Measurements from ENCODE around the gene IQGAP3. TPM values are rescaled to one million over a fixed set of nuclear protein-coding genes. Genes with fewer than 3 reads are reported as not detected.

IQGAP3 gene
- total and polyA plus RNA-seq, 2 of the 4 experiments (the other 2 are of a cell fraction), result 12.5 to 13.6 TPM

GRCh38 chr1:156502894-156503697 is 69.3 kb downstream of the IQGAP3 start (continued):
- peak; percentile 86 for TF ChIP-seq MAZ (IDR thresholded peaks at IDR 0.05; ENCODE audit: borderline replicate concordance, low read depth, low read length)
- TF ChIP-seq RCOR1 (IDR thresholded peaks at IDR 0.05; ENCODE audit: insufficient replicate concordance, low read length), result no peak
- no peak for TF ChIP-seq CEBPB (IDR thresholded peaks at IDR 0.05; ENCODE audit: low read depth, low read length)
- no peak for TF ChIP-seq CTCF (conservative IDR thresholded peaks at IDR 0.05; ENCODE audit: low read depth, low read length)
- TF ChIP-seq FOS (IDR thresholded peaks at IDR 0.05; ENCODE audit: low read depth, low read length), result peak; percentile 88
